ENCODE results near the gene PRKAB2. TPM values are rescaled to one million over a fixed set of nuclear protein-coding genes. Genes with fewer than 3 reads are reported as not detected.

PRKAB2 gene
- total and polyA plus RNA-seq, 2 of the 13 experiments (the other 11 are each of a cell fraction or from before 2014, with no cell fraction given): 44.0 to 118 TPM

DNA sequence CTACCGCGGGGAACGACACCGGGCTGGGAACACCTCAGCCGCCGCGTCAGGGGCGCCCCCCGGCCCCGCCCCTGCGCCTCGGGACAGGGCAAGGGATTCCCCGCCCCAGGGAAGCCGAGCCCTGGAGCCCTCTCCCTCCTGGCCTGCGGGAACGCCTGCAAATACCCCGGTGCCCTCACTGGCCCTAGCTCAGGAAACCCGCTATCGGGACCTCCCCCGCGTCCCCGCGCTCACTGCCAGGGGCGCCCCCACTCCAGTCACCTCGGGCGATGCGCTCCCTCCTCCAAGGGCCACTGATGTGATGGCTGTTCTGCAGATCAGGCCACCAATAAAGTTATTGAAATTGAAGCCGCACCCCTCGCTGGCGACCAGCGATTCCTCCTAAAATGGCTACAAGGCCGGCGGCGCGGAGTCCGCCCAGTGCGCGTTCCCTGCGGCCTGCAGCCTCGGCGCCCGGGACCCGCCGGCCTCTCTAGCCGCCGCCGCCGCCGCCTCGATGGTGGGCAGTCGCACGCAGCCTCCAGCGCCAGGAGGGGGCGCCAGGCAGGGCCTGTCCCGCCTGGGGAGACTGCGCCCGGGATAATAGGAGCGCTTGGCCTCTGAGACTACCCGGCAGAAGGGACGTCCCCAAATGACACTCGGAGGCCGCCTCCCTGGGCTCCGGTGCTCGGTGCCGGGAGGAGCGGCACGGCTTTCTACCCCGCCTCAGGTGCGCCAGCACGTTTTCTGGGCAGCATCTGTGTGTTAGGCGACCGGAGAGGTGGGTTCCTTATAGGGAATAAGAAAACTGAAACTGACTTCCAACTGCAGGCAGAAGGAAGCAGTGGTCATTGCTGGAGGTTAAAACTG is at the start of gene PRKAB2 (continued):
- TF ChIP-seq NPAS2 (CRISPR knock-in tag; IDR thresholded peaks at IDR 0.05; ENCODE audit: borderline replicate concordance) (no peak), NFYC (CRISPR knock-in tag; IDR thresholded peaks at IDR 0.05) (no peak), HNRNPUL1 (IDR thresholded peaks at IDR 0.05; ENCODE audit: low read depth, low read length) (peak; percentile 76; the same call in 1 of the 2 replicates), ZNF510 (CRISPR knock-in tag; IDR thresholded peaks at IDR 0.05; ENCODE audit: low read depth) (0 out of 2 replicates have a peak, but pooled peaks have one; percentile 38), MBD4 (IDR thresholded peaks at IDR 0.05; ENCODE audit: borderline replicate concordance, low read length) (no peak), ZNF282 (IDR thresholded peaks at IDR 0.05; ENCODE audit: partially characterized antibody) (no peak), ZNF556 (CRISPR knock-in tag; IDR thresholded peaks at IDR 0.05; ENCODE audit: borderline replicate concordance) (peak; percentile 94), KLF6 (CRISPR knock-in tag; IDR thresholded peaks at IDR 0.05) (peak; percentile 93), ZNF549 (CRISPR knock-in tag; IDR thresholded peaks at IDR 0.05) (no peak), POLR2AphosphoS5 (IDR thresholded peaks at IDR 0.05; ENCODE audit: low read depth, low read length) (peak; percentile 33; the same call in 1 of the 2 replicates), ZNF3 (CRISPR knock-in tag; IDR thresholded peaks at IDR 0.05) (no peak), ZFAT (CRISPR knock-in tag; conservative IDR thresholded peaks at IDR 0.05) (no peak)
- TF ChIP-seq, protein P1, sequence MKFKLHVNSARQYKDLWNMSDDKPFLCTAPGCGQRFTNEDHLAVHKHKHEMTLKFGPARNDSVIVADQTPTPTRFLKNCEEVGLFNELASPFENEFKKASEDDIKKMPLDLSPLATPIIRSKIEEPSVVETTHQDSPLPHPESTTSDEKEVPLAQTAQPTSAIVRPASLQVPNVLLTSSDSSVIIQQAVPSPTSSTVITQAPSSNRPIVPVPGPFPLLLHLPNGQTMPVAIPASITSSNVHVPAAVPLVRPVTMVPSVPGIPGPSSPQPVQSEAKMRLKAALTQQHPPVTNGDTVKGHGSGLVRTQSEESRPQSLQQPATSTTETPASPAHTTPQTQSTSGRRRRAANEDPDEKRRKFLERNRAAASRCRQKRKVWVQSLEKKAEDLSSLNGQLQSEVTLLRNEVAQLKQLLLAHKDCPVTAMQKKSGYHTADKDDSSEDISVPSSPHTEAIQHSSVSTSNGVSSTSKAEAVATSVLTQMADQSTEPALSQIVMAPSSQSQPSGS (CRISPR knock-in tag; IDR thresholded peaks at IDR 0.05): peak; percentile 60
- TF ChIP-seq, protein P2, sequence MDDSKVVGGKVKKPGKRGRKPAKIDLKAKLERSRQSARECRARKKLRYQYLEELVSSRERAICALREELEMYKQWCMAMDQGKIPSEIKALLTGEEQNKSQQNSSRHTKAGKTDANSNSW (CRISPR knock-in tag; IDR thresholded peaks at IDR 0.05; ENCODE audit: borderline replicate concordance): peak; percentile 20; the same call in 1 of the 2 replicates
- TF ChIP-seq, protein P3, sequence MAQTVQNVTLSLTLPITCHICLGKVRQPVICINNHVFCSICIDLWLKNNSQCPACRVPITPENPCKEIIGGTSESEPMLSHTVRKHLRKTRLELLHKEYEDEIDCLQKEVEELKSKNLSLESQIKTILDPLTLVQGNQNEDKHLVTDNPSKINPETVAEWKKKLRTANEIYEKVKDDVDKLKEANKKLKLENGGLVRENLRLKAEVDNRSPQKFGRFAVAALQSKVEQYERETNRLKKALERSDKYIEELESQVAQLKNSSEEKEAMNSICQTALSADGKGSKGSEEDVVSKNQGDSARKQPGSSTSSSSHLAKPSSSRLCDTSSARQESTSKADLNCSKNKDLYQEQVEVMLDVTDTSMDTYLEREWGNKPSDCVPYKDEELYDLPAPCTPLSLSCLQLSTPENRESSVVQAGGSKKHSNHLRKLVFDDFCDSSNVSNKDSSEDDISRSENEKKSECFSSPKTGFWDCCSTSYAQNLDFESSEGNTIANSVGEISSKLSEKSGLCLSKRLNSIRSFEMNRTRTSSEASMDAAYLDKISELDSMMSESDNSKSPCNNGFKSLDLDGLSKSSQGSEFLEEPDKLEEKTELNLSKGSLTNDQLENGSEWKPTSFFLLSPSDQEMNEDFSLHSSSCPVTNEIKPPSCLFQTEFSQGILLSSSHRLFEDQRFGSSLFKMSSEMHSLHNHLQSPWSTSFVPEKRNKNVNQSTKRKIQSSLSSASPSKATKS (CRISPR knock-in tag; IDR thresholded peaks at IDR 0.05): 0 out of 2 replicates have a peak, but pooled peaks have one; percentile 8
